GM20431 (cell line): Measurements from ENCODE around the gene SYT11.
"Not testable (repeated sequence)": the region's sequence is repeated elsewhere in the genome, so short reads cannot be mapped to it uniquely, and the experiment has no call there.

ENCODE experiments used
- in situ Hi-C: fragments of 300-500 bp; cut with MseI, MboI; formaldehyde crosslinking; loops from one replicate; pipeline ENCODE4 v1.15.0; 2020; ENCODE audit warnings: low sequenced_read_pairs; ENCODE audit not compliant: unreplicated experiment

Gene SYT11

GRCh38 chr1:155895617-155896016 is 36.2 kb downstream of the SYT11 start:
- in situ Hi-C loops, result not testable (repeated sequence)

- in situ Hi-C loops, result not testable (repeated sequence)
Measured at GRCh38 chr1:155896476-155896875, 37.1 kb downstream of the SYT11 start.

- in situ Hi-C loops, result no loop called here
Measured at GRCh38 chr1:155897746-155898145, 38.4 kb downstream of the SYT11 start.

GRCh38 chr1:155898888-155899287 is 39.5 kb downstream of the SYT11 start:
- in situ Hi-C loops, result no loop called here

- in situ Hi-C loops, result no loop called here
Measured at GRCh38 chr1:155899683-155900082, 40.3 kb downstream of the SYT11 start.

GRCh38 chr1:155900161-155900560 is 40.8 kb downstream of the SYT11 start:
- in situ Hi-C loops, result no loop called here

GRCh38 chr1:155904261-155904660 is 44.9 kb downstream of the SYT11 start:
- in situ Hi-C loops, result no loop called here

- in situ Hi-C loops, result no loop called here
Measured at GRCh38 chr1:155909894-155910293, 50.5 kb downstream of the SYT11 start.

- in situ Hi-C loops, result no loop called here
Measured at GRCh38 chr1:155910621-155911121, 51.3 kb downstream of the SYT11 start.

GRCh38 chr1:155911156-155912055 is 52.0 kb downstream of the SYT11 start, which contains the start of gene RIT1:
Gene RIT1, minus strand, starts transcription at chr1:155911349. Its CDS starts 588 bp downstream, at chr1:155910761.
- in situ Hi-C loops, result no loop called here

- in situ Hi-C loops, result no loop called here
Measured at GRCh38 chr1:155912056-155912536, 52.7 kb downstream of the SYT11 start.

GRCh38 chr1:155913969-155914757 is 54.8 kb downstream of the SYT11 start:
- in situ Hi-C loops, result no loop called here

- in situ Hi-C loops, result no loop called here
Measured at GRCh38 chr1:155918660-155919059, 59.3 kb downstream of the SYT11 start.

GRCh38 chr1:155919801-155920200 is 60.4 kb downstream of the SYT11 start:
- in situ Hi-C loops, result no loop called here

- in situ Hi-C loops, result no loop called here
Measured at GRCh38 chr1:155920717-155921116, 61.4 kb downstream of the SYT11 start.

- in situ Hi-C loops, result no loop called here
Measured at GRCh38 chr1:155925506-155925905, 66.1 kb downstream of the SYT11 start.

- in situ Hi-C loops, result no loop called here
Measured at GRCh38 chr1:155929057-155929456, 69.7 kb downstream of the SYT11 start.

GRCh38 chr1:155930725-155931124 is 71.4 kb downstream of the SYT11 start:
- in situ Hi-C loops, result not testable (repeated sequence)

GRCh38 chr1:155931332-155932038 is 72.1 kb downstream of the SYT11 start:
- in situ Hi-C loops, result no loop called here

- in situ Hi-C loops, result no loop called here
Measured at GRCh38 chr1:155932081-155932480, 72.7 kb downstream of the SYT11 start.
